HG02588 (cell line): ENCODE measurements around the gene NFASC.

Experiments used
- ATAC-seq: cut with Tn5 transposase; IDR thresholded peaks from one replicate; pipeline ENCODE4 v1.9.1; 2021; ENCODE audit warnings: mild to moderate bottlenecking, moderate library complexity; ENCODE audit not compliant: unreplicated experiment

NFASC gene

DNA sequence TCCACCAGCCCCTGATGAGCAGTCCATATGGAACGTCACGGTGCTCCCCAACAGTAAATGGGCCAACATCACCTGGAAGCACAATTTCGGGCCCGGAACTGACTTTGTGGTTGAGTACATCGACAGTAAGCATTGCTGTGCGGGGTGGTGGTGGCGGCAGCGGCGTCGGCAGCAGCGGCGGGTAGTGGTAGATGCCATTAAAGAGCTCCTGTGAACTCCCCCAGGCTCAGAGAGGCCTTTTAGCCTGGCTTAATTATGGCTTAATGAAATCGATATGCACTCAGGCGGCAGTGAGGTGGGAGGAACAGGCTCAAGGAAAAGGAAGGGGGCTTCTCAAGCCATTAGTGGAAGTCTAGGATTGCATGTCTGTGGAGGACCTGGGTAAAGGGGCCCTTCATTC lies 130.5 kb downstream of the NFASC start:
- ATAC-seq, result no peak

DNA sequence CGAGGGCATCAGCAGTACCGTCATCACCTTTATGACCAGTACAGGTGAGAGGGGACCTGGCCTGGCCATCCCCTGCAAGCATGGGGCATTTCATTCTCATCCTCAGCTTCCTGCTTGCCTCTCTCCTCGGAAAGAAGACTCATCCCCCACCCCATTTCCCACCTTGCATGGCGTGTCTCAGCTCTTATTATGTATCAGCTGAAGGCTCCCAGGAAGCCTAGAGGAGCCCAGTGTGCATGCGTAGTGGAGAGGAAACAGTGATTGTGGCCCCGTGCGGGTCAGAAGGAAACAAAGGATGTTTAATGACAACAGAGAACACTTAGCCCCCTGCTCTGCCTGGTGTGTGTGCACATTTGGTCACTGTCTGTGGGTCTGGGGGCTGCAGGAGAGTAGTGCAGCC lies 132.0 kb downstream of the NFASC start:
- no peak for ATAC-seq

DNA sequence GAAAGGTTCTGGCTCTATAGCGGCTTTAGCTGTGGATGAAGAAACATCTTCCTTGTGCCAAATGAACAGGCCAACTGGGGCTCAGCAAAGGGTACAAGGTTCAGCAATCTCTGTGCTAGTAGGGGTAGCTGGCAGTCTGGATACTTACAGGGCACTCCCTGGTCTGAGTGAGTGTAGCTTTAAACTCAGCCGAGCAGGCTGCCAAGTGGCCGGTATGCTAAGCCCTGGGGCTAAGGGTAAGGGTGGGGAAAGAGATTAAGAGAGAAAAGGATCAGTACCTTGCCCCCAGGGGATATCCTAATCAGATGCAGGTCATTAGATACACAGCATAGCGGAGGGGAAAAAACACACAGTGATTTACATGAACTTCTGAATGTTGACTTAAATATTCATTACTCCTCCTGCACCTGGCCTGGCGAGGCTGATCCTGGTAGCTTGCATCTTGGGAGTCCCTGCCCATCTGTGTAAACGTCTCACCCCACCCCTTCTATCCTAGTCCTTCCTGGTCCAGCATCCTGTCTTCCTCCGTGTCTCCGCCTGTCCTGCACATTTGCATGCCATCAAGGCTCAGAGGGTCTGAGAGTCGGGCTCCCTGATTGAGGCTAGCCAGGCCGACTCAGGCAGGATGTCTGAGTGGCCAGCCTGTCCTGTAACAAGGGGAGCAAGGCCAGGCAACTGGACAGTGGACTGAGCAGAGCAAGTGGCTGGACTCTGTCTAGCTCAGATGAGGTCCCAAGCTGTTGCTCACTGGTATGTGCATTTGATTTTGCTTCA lies 132.9 kb downstream of the NFASC start:
- no peak for ATAC-seq

DNA sequence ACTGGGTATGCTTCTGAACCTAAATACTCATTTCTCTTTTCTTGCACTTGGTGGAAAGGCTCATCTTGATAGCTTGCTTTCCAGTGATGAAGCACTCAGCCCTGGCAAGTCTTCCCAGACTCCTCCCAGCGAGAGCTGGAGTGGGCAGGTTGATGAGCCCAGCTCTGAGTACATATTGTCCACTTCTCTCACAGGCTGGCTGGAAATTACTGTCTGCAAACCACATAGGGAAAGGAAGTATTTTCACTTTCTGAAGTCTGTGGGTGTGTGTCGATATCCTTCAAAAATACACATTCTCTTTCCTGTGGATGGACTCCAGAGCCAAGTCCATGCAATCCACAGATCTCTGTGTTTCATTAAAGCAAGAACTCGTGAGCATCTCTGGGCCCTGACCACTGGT lies 133.7 kb downstream of the NFASC start:
- no peak for ATAC-seq

DNA sequence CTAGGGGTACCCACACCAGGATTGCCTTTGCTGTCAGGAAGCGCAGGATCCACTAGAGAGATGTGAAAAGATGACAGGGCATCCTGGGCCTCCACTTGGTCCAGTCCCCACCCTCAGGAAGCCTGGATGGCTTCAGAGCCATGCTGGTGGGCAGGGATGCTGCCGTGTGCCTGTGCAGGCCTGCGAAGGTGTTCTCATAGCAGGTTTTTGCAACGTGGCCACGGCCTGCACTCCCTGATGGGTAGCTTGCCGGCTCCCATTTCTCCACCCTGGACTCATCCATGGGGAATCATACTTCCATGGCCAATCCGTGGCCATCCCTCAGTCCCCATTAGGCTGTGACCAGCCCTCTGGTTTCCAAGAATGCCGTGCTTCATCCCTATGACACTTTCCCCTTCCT lies 138.2 kb downstream of the NFASC start:
- ATAC-seq, result no peak

DNA sequence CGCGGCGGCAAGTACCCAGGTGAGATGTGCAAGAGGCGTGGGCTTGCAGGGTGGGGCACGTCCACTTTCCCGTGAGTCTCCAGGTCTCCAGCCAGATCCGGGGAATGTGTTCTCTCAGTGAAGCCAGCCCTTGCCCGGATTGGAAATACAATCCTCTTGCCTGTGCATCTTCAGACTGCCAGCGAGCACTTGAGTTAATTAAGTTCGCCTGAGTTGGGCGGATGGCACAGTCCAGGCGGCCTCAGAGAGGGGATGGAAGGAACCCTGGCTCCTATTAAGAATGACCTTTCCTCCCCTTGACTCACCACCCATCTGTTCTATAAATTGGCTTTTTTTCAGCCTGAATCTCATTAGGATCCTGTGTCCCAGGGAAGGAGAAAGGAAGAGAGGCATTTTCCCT lies 139.0 kb downstream of the NFASC start:
- no peak for ATAC-seq

DNA sequence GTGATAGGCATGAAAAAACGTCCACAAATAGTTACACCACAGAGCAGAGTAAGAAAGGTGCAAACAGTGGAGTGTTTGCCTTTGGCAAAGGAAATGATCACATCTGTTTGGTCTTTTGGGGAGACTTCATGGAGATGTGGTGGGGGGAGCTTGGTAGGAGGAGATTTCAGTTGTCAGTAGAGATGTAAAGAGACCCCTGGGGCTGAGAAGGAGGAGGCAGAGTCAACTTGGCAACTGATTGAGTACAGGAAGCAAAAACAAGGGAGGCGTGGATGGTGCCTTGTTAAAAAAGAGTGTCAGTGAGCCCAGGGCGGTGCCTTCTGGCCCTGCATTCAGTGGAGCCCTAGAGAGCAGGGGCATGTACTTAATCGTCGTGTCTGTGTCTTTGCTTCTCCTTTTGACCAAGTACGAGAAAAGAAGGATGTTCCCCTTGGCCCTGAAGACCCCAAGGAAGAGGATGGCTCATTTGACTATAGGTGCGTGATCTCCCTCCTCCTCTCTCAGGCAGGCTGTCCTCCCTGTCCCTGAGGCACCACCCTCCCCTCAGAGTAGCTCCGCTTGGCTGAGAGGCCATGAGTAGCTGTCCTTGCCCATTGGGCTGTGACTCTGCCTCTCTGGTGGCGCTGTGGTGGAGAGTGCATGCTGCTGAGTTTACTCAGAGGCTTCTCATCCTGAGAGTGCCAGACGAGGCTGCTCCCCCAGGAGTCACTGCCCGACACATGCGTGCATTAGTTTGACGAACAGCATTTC lies 141.9 kb downstream of the NFASC start:
- ATAC-seq, result no peak

DNA sequence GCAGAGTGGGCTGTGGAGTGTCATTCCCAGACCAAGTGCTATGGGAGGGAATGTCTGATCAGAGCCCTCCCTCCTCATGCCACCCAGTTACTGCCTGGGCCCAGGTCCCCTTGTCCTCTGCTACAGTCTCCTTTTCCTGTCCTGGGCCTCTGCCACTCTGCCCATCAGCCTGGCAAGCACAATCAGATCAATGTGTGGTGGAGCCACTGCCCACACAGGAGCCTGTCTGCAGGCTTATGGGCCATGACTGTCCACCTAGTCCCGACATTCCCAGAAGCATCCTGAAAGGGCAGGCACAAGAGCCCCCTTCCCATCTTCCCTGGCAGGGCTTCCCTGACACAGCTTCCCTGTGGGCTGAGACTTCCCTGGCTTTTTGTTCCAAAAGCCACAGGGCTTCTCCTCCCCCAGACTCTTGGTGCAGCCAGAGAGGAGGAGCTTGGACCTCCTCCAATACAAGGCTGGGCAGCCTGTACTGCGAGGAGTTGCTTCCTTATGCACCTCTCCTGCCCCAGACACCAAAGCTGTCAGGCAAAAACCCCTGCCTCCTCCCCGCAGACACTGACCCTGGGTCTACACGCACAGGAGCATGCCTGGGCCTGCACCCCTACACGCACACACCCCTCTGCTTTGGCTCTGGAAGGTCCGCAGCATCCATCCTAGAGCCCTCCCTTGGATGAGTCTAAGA lies 143.2 kb downstream of the NFASC start:
- no peak for ATAC-seq

DNA sequence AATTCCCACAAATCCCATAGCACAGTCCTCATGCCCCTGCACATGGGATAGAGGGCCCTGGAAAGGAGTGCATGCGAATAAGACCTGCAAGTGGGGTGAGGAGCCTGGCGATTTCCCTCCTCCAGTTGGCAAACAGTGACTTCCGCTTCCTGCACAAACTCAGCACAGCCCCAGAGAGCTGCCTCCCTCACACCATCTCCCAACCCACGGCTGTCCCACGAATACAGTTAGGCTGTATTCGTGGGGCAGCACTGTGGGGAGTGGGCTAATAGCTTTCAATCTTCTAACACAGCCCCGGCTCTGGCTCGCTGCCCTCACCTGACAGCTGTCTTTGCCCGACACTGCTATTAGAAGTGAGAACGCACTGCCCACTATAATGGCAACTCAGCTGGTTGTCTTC lies 144.1 kb downstream of the NFASC start:
- no peak for ATAC-seq

DNA sequence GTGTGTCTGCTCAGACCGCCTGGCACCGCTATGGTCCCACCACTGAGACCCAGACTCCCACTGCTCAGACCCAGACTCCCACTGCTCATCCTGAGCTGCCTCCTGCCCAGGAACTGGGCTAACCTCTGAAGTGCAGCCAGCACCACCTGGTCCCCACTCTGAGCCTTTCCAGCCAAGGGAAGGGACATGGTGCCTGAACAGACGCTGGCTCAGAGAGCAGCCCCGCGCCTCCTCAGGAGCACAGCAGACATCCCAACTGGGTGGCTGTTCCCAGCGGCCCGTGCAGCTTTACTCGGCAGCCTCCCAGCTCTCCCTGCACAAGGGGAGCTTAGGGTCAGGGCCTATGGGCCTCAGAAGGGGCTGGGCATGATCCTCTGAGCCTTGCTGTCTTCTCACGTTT lies 144.6 kb downstream of the NFASC start:
- ATAC-seq, result no peak

DNA sequence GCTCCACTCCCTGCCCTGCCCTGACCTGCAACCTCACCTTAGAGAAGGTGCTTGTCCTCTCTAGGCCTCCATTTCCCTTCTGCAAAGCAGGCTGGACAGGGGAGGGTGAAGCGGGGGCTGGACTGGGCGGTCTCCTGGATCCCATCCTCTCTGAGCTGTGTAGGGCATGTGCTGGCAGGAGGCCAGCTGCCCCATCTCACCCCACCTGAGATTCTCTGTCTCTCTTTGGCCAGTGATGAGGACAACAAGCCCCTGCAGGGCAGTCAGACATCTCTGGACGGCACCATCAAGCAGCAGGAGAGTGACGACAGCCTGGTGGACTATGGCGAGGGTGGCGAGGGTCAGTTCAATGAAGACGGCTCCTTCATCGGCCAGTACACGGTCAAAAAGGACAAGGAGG lies 145.4 kb downstream of the NFASC start:
- no peak for ATAC-seq

DNA sequence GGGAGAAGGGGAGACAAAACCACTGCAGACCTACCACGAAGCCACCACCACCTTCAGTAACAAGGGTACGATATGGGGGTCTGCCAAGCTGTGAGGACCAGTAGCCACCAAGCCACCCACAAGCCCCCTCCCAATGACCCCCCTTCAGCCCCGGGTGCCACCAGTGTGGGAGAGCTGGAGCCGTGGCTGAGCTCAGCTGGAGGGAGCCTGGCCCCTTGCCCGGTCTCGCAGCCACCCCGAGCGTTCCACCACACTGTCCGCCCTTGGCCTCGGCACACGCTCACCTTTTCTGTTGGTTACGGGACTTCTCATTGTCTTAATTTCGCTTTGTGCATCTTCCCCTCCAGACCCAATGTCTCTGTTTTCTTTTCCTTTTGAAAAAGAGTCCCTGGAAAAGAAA lies 145.9 kb downstream of the NFASC start:
- no peak for ATAC-seq

DNA sequence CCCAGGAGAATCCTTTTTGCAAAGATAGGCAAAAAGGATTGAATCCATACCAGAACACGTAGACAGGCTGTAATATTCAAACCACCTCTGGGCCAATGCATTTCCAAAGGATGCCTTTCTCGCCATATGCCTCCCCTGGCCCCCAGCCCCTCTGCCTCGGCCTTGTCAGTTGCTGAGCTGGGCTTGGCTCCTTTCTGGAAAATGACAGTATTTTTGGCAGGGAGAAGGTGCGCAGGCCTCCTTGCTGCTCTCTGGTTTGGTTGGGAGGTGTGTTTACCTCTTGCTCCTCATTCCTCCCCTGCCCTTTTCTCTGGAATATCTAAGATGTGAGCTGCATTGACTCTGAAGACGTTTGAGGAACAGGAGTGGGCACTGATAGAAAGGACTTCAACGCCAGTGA lies 146.3 kb downstream of the NFASC start:
- no peak for ATAC-seq

DNA sequence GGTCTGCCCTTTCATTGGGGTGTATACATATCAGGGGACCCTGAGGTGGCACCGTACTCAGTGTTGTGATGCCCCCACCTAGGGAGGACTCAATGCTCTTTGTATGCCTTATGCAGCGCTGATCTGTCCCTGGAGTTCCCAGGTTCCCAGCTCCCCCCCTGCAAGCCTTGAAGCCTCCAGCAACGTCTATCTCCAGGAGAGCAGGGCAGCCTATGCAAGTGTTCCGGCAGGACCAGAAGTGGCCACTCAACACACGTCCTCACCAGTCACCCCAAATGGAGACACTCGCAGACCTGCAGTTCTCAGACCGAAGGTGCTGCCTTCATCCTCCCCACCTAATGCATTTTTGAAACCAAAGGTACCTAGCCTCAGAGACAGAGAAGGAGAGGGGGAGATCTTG lies 147.1 kb downstream of the NFASC start:
- no peak for ATAC-seq

DNA sequence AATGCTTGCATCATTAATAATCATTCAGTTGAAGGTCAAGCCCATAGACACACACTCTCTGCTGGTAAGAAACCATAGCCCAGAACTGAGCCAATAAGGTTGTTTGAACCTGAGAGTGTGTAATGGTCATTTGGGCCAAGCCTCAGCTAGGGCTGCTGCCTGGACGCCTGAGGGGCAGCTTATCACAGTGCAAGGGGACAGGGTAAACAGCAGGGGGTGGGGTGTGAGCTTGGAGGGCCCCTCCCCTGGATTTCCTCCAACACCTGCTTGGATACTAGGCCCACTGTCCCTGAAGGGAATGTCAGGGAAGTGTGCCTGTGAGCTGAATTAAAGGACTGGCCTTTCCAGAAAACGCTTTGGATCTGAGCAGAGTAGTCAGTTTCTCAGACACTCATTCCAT lies 147.7 kb downstream of the NFASC start:
- ATAC-seq, result no peak

DNA sequence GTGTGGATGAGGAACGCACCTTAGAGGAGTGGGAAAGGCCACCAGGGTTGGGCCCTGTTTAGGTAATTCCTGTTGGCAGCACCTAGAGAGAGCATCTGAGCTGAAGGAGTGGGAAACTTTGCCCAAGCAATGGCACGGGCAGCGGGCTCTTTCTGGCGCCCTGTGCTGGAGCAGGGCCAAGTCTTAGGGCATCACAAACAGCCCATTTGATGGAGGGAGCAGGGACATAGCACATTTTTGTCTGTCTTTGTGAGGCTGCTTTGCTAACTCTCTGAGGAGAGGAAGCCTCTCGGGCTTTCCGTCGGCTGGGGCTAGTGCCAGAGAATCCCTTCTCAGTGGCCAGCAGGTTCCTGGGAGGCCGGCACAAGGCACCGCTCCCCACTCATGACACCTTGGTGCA lies 149.8 kb downstream of the NFASC start:
- ATAC-seq, result no peak

DNA sequence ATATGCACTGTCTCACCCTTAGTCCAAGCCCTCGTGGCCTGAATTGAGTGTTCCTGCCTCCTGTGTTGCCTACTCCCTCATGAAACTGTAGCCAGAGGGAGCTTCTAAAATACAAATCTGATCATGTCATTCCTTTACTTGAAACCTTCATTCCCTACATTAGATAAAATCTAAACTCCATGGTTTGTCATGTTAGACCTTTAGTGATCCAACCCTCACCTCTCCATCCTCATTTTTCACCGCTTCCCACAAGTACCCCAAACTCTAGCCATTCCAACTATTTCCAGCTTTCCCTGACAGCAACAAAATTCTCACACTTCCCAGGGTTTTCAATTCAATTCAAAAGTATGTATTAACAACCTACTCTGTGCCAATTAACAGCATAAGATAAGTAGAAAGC lies 154.0 kb downstream of the NFASC start:
- no peak for ATAC-seq

DNA sequence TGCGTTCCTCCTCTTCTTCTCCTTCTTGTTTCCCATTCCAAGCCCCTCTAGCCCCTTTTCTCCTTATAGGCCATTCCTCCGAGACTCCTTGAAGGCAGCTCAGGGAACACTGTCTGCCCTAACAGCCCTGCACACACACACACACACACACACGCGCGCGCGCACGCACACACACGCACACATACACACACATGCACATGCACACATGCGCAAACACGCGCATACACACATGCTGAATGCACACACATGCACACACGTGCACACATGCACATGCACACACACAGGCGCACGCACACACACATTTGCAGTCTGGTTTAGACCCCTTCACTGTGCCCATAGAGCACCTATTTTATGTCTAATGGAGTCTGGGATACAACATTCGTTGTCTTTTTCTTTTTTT lies 154.6 kb downstream of the NFASC start:
- no peak for ATAC-seq

DNA sequence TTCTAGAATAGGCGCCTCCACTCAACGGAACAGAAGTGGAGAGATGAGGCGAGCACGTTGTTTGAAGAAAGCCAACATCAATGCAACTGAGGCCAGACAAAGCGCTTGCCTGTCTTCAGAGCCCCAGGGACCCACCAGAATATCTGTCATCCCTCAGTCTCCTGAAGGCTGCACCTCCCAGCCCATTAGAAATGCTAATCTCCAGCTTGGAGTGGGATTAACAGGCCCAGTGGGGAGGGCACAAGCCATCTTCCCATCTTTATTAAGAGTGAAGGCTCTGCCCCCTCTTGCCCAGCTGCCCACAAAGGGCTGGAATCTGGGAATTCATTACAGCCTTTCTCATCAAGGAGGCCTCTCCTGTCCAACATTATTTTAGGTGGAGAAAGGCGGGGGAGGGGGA lies 155.5 kb downstream of the NFASC start:
- no peak for ATAC-seq

DNA sequence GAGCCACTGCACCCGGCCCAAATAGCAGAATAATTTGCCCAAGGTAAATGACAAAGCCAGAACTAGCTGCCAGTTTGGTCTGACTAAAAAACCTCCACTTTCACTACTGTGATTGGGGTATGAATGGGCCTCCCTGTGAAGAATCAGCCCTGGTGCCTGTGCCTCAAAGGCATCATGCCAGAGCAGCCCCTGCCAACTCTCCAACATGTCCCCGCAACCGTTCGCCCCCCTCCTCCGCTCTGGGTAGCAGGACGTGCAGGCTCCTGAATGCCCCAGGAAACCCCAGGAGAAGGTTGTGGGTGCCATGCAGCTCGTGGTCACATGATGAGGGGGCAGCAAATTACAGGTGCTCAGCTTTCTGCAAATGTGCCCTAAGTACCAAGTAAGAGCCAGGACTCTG lies 157.7 kb downstream of the NFASC start:
- no peak for ATAC-seq

DNA sequence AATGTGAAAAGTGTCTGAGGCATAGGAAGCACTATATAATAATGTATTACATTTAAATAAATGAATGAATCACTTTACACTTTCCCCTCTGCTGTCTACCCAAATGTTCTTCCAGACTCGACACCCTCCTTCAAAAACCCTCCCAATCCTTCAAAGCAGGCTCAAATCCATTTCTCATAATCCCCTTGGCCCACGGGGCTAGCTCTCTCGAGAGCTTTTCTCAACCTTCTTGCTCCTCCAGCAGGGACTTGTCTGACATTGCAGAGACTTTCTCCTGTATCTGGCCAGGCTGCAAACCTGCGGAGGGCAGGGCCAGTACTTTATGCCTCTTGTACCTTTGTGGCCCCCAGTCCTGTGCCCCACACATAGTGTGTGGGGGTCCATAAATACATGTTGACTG lies 158.3 kb downstream of the NFASC start:
- no peak for ATAC-seq

DNA sequence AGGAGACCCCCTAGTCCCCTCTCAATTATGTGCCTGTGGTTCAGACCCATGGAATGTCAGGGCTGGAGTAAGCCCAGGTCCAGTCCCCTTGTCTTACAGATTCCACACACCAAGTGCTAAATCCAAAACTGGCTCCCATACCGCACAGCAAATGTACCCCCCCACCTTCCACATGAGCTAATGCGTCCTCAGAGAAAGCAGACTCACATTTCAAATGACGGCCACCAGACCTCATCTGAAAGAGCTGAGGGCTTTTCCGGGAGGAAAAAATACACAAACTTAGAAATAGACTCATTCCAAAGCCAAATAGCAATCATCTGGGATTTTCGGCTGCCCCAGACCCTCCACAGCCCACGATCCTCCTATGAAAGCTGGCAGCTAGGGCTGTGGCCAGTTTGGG lies 159.6 kb downstream of the NFASC start:
- ATAC-seq, result no peak
